CD4-positive, alpha-beta T cell treated with Interleukin-4 for 4 hours (primary cell): ENCODE results near the gene JOSD2.

Source experiments
- DNase-seq: peaks from one replicate; pipeline ENCODE4 v3.0.0-alpha.2; 2020

The JOSD2 gene, protein sequence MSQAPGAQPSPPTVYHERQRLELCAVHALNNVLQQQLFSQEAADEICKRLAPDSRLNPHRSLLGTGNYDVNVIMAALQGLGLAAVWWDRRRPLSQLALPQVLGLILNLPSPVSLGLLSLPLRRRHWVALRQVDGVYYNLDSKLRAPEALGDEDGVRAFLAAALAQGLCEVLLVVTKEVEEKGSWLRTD

DNA sequence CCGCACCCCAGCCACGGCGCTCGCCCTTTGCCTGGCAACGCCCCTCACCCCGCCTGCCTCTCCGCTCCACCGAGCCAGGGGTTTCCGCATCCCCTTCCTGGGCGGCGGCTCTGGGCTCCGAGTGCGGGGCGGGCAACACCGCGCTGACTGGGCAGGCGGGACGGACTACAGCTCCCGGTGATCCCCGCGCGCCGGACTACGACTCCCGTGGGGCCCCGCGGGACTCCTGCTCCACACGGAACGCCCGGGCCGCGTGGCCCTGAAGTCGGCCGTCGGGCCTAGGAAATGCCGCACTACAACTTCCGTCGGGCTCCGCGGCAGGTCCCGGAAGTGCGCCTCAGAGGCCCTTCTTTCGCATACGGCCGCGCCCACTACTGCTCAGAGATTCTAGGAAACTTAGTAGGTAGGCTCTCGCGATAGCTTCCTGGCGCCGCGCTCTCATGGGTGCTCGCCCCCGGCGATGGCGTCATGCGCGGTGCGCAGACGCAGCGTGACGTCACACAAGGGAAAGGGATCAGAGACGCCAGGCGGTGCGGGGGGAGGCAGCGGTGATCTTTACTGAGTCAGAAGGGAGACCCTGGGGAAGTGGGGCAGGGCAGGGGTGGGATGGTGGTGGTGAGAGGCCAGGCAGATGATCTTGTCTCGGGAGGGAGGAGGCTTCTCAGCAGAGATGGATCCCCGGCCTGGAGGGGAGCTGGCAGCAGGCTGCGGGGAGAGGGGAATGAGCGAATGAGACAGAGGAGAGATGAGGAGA is at the start of gene JOSD2:
JOSD2 (minus strand) TSS at position 123 of the 754 bp plus-strand sequence. CDS start 760 bp downstream, outside the sequence.
- DNase-seq: peak; percentile 98

DNA sequence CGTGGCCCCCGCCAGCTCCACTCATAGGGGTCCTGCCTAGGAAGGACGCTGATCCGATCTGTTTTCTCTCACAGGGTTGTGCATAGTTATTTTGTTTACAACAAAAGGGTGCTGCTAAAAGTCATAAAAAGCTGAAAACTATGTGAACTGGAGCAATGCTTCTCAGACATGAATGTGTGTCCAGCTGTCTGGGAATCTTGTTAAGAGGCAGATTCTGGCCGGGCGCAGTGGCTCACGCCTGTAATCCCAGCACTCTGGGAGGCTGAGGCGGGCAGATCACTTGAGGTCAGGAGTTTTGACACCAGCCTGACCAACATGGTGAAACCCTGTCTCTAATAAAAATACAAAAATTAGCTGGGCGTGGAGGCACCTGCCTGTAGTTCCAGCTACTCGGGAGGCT is 48.6 kb upstream of the JOSD2 start:
- no peak for DNase-seq

- no peak for DNase-seq
These were observed 47.5 kb upstream of the JOSD2 start for GRCh38 chr19:50558449-50558848.

GRCh38 chr19:50558039-50558438 is 47.0 kb upstream of the JOSD2 start:
- no peak for DNase-seq

GRCh38 chr19:50557009-50557613 is 46.1 kb upstream of the JOSD2 start:
- DNase-seq: no peak

GRCh38 chr19:50556282-50557008 is 45.5 kb upstream of the JOSD2 start:
- peak; percentile 38 for DNase-seq

- DNase-seq: no peak
These were observed 44.7 kb upstream of the JOSD2 start for GRCh38 chr19:50555450-50556281.

DNA sequence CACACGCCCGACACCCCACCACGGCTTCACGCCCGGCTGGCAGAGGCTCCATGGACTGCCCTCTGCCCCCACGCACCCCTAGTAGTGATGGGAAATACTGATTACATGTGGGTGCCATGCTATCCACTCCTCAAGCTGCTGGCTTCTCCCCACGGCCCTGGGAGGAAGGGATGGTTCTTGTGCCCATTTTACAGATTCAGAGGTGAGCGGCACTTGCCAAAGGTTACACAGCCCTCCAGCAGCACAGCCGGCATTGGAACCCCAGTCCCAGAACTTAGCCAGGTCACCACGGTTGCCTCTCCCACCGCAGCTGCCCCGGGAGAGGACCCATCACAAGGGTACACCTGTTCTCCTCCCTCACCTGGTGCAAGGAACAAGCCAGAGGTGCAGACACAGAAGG is 44.0 kb upstream of the JOSD2 start:
- no peak for DNase-seq

GRCh38 chr19:50554212-50554611 is 43.2 kb upstream of the JOSD2 start:
- DNase-seq: no peak

DNA sequence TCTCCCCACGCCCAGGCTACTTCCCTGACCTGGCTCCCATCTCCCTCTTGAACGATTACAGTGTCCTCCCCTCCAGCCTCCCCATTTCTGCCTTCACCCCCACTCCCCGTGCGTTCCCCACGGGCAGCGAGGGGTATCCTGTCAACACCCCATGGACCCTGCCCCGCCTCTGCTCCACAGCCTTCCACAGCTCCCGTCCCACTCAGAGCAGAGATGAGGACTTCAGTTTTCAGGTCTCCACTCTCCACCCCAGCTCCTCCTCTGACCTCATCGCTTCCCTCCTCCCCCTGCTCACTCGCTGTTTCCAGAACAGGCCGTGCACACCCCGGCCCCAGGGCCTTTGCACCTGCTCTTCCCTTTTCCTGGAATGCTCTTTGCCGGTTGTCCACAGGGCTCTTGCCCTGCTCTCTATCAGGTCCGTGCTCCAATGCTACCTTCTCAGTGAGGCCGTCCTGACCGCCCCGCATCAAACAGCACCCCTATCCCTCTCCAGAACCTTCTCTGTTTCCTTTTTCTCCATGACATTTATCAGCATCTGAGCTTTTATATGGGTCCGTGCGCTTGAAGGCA is 42.2 kb upstream of the JOSD2 start:
- DNase-seq: no peak

- no peak for DNase-seq
These were observed 41.5 kb upstream of the JOSD2 start for GRCh38 chr19:50552540-50552939.

DNA sequence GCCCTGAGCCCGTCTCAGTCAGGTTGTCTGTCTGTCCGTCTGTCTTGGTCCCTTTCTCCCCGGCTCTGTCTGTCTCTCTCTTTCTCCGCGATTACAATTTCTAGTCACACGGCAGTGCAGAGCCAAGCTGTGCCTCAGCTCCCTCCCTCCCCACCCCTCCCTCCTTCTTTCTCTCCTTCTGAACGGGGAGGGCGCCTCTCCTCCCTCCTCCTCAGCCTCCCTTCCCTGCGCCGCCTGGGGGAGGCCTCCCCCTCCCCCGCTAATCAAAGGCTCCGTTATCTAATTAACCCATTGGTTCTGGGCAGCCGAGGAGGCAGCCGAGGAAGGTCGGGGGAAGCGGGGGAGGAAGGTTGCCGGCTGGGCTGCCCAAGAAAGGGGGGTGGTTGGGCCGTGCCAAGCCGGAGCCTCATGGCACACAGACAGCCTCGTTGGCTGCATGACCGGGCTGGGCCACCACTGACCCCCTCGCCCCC is 40.8 kb upstream of the JOSD2 start:
- DNase-seq: no peak

DNA sequence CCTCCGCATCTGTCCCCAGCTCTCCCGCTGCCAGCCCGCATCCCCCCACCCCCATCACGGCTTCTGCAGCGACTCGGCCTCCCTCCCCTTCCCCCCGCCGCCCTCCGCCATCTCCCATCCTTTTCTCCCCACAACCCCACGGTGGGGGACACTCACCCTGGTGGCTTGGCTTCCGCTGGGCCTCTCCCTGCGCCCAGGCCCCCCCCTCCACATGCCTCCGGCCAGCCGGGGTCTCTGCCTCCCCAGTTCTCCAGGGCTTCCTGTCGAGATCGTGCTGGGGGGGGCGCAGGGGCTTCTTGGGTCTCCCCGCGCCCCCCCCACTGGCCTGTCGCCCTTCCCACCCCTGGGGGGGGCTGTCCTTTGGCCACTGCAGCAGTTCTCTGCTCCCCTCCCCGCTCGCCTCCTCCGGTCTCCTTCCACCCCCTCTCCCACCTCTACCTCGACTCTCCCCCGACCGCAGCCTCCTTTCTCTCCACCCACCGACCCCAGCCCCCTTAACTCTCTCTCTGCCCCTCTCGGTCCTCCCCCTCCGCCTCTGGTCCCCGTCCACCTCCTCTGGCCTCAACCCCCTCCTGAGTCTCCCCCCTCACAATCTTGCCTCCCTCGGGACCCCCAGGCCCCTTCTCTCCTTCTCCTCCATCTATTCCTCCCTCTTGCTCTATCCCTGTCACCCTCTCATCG is 40.2 kb upstream of the JOSD2 start:
- no peak for DNase-seq

GRCh38 chr19:50550594-50550966 is 39.6 kb upstream of the JOSD2 start:
- no peak for DNase-seq

GRCh38 chr19:50549927-50550593 is 39.1 kb upstream of the JOSD2 start:
- DNase-seq: no peak

GRCh38 chr19:50549059-50549926 is 38.3 kb upstream of the JOSD2 start:
- DNase-seq: no peak

DNA sequence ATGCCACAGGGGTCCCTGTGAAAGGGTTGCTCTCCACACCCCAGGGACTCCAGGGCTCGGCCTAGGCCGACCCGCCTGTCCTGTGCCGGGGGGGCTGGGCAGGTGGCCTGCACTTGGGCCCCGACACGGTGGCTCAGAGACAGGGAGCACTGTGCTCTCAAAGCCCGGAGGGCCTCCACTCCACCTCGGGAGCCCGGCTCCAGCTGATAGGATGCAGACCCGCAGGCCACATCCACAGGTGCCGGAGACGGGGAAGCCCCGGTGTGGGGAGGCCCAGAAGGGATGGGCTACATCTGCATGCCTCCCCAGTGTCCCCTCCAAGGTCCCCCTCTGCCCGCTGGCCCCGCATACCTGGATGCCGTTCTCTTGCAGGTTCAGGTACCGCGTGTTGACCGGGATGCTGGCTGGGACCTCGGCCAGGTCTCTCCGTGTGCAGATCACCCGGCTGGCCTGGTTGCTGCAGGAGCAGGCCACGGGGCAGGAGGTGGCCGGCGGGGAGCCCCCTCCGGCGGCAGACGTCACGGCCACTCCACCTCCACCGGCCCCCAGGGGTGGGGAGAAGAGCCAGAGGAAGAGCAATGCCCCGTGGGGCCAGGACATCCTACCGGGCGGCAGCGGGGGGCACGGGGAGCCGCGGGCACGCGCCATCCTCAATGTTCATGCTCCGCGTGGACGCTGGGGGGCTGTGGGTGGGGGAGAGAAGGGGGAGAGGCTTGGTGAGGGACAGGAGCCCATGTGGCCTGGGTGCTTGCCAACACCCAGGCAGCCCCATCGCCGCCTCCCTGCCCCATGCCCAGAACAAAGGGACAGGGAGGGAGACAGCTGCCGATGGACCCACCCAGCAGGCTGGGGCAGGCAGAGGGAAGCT is 37.4 kb upstream of the JOSD2 start:
- DNase-seq: no peak

DNA sequence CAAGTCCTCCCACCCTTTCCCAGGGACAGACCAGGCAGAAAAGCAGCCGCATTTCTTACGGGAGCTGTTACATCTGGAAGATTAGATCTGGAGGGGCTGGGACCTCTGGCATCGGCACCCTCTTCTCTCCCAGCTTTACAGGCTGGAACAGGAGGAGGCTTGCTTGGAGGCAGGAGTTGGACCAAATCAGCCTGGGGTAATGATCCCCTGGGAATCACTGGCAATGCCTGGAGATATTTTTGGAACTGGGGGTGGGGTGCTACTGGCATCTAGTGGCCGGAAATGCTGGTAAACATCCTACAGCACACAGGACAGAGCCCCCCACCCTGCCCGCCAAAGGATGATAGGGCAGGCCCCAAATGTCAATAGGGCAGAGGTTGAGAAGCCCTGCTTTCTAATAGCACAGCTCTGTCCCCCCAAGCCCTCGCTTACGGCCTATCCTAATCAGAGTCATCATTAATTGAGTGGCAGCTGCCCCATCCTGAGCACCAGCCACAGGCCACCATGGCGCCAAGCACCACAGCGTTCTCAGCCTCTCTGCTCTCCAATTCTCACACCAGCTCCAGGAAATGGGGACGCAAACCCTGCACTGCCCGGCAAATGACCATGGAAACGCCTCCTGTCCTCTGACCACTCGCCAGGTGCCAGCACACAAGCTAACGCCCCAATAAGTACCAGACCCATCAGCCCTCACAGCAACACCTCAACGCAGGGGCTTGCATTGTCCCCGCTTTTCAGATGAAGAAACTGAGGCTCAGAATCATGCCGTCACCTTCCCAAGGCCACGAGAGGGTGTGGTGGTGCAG is 36.6 kb upstream of the JOSD2 start:
- DNase-seq: no peak
